BE2C (cell line): ENCODE results near the gene TFDP2.
"Not testable (repeated sequence)": the region's sequence is repeated elsewhere in the genome, so short reads cannot be mapped to it uniquely, and the experiment has no call there.

ENCODE experiments used
- DNase-seq: peaks from one replicate; pipeline ENCODE4 v3.0.0-alpha.2; 2020
- H3K27me3 ChIP-seq: fragments of 250-450 bp; sonication (Bioruptor Pico); 2 replicates; pipeline ENCODE4 v1.5.1; 2020; ENCODE audit warnings: mild to moderate bottlenecking
- H3K36me3 ChIP-seq: fragments of 250-450 bp; sonication (Bioruptor Pico); 2 replicates; pipeline ENCODE4 v1.5.1; 2020; ENCODE audit warnings: mild to moderate bottlenecking
- H3K4me1 ChIP-seq: fragments of 250-450 bp; sonication (Bioruptor Pico); 2 replicates; pipeline ENCODE4 v1.5.1; 2020
- H3K4me3 ChIP-seq: 2 replicates; pipeline ENCODE4 v1.5.1; 2011; ENCODE audit warnings: low read depth, low read length
- H3K9me3 ChIP-seq: fragments of 250-450 bp; sonication (Bioruptor Pico); 2 replicates; pipeline ENCODE4 v1.5.1; 2020
- TF ChIP-seq, protein P1 (sequence below): IDR thresholded peaks from 2 replicates; pipeline ENCODE4 v1.5.1; 2012; ENCODE audit warnings: mild to moderate bottlenecking, low read depth, low read length

Gene TFDP2

DNA sequence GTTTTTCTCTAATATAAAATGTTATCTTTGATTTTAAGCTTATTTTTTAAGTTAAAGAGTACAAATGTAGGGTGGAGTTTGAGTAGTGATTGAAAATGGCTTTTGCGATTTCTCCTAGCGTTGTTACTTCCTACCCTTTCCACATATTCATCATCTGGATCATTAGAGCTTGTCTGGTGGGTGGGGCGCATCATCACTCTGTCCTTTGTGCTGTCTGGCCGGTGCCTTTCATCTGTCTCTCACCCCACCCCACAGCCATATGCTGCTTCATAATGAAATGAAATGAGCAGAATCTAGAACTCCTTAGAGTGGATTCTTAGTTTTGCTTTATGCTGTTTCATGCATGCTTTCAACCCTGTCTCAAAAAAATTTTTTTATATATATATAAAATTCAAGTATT, 228.6 kb downstream of the TFDP2 start:
- TF ChIP-seq, protein P1, sequence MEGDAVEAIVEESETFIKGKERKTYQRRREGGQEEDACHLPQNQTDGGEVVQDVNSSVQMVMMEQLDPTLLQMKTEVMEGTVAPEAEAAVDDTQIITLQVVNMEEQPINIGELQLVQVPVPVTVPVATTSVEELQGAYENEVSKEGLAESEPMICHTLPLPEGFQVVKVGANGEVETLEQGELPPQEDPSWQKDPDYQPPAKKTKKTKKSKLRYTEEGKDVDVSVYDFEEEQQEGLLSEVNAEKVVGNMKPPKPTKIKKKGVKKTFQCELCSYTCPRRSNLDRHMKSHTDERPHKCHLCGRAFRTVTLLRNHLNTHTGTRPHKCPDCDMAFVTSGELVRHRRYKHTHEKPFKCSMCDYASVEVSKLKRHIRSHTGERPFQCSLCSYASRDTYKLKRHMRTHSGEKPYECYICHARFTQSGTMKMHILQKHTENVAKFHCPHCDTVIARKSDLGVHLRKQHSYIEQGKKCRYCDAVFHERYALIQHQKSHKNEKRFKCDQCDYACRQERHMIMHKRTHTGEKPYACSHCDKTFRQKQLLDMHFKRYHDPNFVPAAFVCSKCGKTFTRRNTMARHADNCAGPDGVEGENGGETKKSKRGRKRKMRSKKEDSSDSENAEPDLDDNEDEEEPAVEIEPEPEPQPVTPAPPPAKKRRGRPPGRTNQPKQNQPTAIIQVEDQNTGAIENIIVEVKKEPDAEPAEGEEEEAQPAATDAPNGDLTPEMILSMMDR = no peak
- Histone ChIP-seq H3K4me1 (no peaks in the 10 kb centered on the region), H3K27me3 (no peaks in the 10 kb centered on the region), H3K4me3 (no peak overlapping the region), H3K36me3 (peaks cover 52% of the 10 kb centered on the region), H3K9me3 (no peaks in the 10 kb centered on the region)
- no peak for DNase-seq

DNA sequence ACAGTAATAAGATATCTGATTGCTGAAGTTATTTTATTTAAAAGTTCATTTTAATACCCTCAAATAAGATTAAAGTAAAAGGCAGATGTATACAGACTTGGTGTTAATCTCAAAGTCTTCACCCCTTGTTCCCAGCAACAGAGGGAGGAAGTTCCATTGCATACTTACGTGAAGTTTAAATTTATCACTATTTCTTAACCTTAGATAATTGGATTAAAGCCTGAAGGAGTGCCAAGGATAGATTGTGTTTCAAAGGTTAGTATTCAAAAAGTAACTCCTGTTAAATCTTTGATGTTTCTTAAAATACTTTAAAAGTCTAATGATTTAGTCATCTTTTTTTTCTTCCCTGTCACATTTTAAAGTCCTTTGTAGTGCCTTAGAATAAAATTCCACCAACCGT, 233.6 kb downstream of the TFDP2 start:
- peaks cover 44% of the 10 kb centered on the region for H3K36me3 ChIP-seq
- H3K4me1 ChIP-seq = no peaks in the 10 kb centered on the region
- H3K27me3 ChIP-seq = no peaks in the 10 kb centered on the region
- H3K9me3 ChIP-seq = no peaks in the 10 kb centered on the region
- no peak overlapping the region for H3K4me3 ChIP-seq
- TF ChIP-seq, protein P1 = no peak
- no peak for DNase-seq

DNA sequence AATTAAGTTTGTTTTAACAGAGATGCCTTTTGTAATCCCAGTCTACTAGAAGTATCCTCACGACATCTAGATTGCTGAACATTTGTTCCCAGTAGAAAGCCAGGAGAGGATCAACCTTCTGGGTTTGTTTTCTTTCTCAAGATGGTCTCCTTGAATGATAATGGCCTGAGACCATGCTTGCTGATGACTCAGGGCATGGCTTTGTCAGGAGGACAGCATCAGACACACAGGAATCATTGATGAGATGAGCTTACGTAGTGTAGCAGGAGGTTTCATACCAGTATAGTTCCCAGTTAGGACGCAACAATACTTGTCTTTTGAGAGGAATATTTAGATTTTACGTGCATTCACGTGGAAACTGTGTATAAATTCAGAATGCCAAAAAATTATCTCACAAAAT, 234.3 kb downstream of the TFDP2 start:
- Histone ChIP-seq H3K4me1 (no peaks in the 10 kb centered on the region), H3K4me3 (no peak overlapping the region), H3K9me3 (no peaks in the 10 kb centered on the region), H3K27me3 (no peaks in the 10 kb centered on the region), H3K36me3 (peaks cover 43% of the 10 kb centered on the region)
- TF ChIP-seq, protein P1 = no peak
- DNase-seq = no peak

DNA sequence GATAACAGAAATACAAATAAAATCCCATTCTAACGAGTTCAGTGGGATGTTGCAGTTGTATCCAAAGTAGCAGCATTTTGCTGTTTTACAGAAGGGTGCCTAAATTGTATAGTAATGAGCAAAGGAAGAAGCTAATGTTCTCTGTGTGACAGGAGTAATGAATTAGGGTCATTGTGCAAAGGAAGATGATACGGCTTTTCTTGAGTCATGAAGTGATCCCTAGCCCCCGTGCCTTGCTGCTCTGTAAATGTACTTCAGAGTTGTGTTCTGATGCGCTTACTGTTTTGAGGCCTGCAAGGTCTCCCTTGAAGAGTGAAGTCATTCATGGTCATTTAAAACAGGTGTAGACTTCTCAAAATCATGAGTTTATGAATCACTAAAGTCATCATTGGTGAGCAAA, 235.0 kb downstream of the TFDP2 start:
- TF ChIP-seq, protein P1 = no peak
- DNase-seq = no peak
- H3K4me3 ChIP-seq = no peak overlapping the region
- H3K9me3 ChIP-seq = no peaks in the 10 kb centered on the region
- H3K27me3 ChIP-seq = no peaks in the 10 kb centered on the region
- H3K4me1 ChIP-seq = no peaks in the 10 kb centered on the region
- peaks cover 41% of the 10 kb centered on the region for H3K36me3 ChIP-seq

DNA sequence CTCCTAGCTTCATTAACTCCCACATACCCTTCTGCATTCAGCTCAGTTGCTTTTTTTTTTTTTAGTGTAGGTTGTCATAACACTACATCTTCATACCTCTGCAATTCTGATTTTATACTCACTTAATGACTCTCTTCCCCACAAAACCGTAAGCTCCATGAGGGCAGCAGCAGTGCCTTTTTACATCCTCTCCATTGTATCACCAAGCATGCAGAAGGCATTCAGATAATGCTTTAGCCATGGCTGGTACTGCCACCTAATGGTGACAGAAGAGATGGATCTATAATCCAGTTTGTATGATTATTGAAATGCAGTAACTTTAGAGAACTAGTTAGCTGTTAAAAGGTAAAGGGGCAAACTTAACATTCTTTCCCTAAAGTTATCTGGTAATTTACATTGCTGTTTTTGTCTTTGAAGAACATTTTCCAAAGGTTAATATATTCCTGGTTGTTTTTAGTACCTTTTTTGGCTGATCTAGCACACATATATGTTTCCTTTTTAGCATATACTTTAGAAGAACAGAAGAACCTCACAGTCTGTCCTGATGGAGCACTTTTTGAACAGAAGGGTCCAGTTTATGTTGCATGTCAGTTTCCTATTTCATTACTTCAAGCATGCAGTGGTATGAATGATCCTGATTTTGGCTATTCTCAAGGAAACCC, 236.1 kb downstream of the TFDP2 start:
- H3K4me3 ChIP-seq = no peak overlapping the region
- H3K4me1 ChIP-seq = no peaks in the 10 kb centered on the region
- peak; percentile 55 for DNase-seq
- no peaks in the 10 kb centered on the region for H3K27me3 ChIP-seq
- H3K9me3 ChIP-seq = no peaks in the 10 kb centered on the region
- H3K36me3 ChIP-seq = peaks cover 50% of the 10 kb centered on the region
- TF ChIP-seq, protein P1 = peak; percentile 78

DNA sequence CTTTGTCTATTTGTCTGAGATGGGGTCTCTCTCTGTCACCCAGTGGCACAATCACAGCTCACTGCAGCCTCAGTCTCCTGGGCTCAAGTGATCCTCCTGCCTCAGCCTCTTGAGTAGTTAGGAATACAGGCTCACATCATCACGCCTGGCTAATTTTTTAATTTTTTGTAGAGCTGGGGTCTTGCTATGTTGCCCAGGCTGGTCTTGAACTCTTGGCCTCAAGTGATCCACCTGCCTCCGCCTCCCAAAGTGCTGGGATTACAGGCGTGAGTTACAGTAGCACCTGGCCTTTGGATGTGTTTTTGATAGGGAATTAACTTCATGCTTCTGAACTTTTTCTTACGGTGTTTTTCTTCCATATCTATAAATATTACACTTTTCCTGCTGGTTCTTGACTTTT, 239.4 kb downstream of the TFDP2 start:
- peaks cover 66% of the 10 kb centered on the region for H3K36me3 ChIP-seq
- DNase-seq, H3K27me3 ChIP-seq, H3K4me1 ChIP-seq, H3K4me3 ChIP-seq, H3K9me3 ChIP-seq: not testable (repeated sequence)
